WTC11 (cell line): ENCODE data around the gene KRT36. TPM values are rescaled to one million over a fixed set of nuclear protein-coding genes. Genes with fewer than 3 reads are reported as not detected.

ENCODE experiments used
- ATAC-seq: fragments of 200-7000 bp; cut with Tn5 transposase; 2 replicates; pipeline ENCODE4 v1.10.0; 2021; ENCODE audit warnings: mild to moderate bottlenecking, moderate library complexity
- CTCF ChIA-PET: fragments of 300-600 bp; sonication (Branson Sonifier 250); formaldehyde crosslinking; loops from one replicate; lab custom pipeline; 2021; ENCODE audit warnings: antibody characterized with exemption; lab: Charles Lee
- POLR2A ChIA-PET: fragments of 350-600 bp; sonication (Branson Sonifier 250); formaldehyde crosslinking; loops from one replicate; lab custom pipeline; 2021; ENCODE audit warnings: antibody characterized with exemption; lab: Charles Lee
- DNase-seq: peaks from one replicate; pipeline ENCODE4 v3.0.0; 2021; ENCODE audit warnings: low spot score
- H3K27ac Mint-ChIP-seq: 2 replicates; pipeline ENCODE4 v1.8.0; 2021; ENCODE audit warnings: mixed read lengths
- H3K27me3 Mint-ChIP-seq: 2 replicates; pipeline ENCODE4 v1.8.0; 2021; ENCODE audit warnings: low read depth, mild to moderate bottlenecking, moderate library complexity, mixed read lengths
- H3K36me3 Mint-ChIP-seq: 2 replicates; pipeline ENCODE4 v1.8.0; 2021; ENCODE audit warnings: mixed read lengths
- H3K4me1 Mint-ChIP-seq: 2 replicates; pipeline ENCODE4 v1.8.0; 2022; ENCODE audit warnings: mixed read lengths
- H3K4me3 Mint-ChIP-seq: 2 replicates; pipeline ENCODE4 v1.8.0; 2021; ENCODE audit warnings: mild to moderate bottlenecking, moderate library complexity, mixed read lengths
- H3K9me3 Mint-ChIP-seq: 2 replicates; pipeline ENCODE4 v1.8.0; 2021; ENCODE audit warnings: mixed read lengths
- CREB1 ChIP-seq: sonication (generic); formaldehyde crosslinking; IDR thresholded peaks from 2 replicates; pipeline ENCODE4 v1.8.0; 2023; ENCODE audit warnings: mild to moderate bottlenecking, missing genetic modification reagents
- FOXK1 ChIP-seq: sonication (generic); formaldehyde crosslinking; IDR thresholded peaks from 2 replicates; pipeline ENCODE4 v1.8.0; 2022; ENCODE audit warnings: mild to moderate bottlenecking, moderate library complexity, missing genetic modification reagents
- HMGXB4 ChIP-seq: sonication (generic); formaldehyde crosslinking; IDR thresholded peaks from 2 replicates; pipeline ENCODE4 v1.8.1; 2023; ENCODE audit warnings: mild to moderate bottlenecking, moderate library complexity, missing genetic modification reagents
- IRF1 ChIP-seq: sonication (generic); formaldehyde crosslinking; IDR thresholded peaks from 2 replicates; pipeline ENCODE4 v1.8.0; 2023; ENCODE audit warnings: missing genetic modification reagents
- NFATC4 ChIP-seq: fragments of 250-450 bp; sonication (Bioruptor Pico); IDR thresholded peaks from 2 replicates; pipeline ENCODE4 v1.9.0; 2021; ENCODE audit warnings: mild to moderate bottlenecking
- NR1H2 ChIP-seq: sonication (generic); formaldehyde crosslinking; IDR thresholded peaks from 2 replicates; pipeline ENCODE4 v1.9.0; 2021; ENCODE audit warnings: mild to moderate bottlenecking, moderate library complexity, missing genetic modification reagents
- SOX15 ChIP-seq: fragments of 250-450 bp; sonication (Bioruptor Pico); IDR thresholded peaks from 2 replicates; pipeline ENCODE4 v1.9.0; 2021; ENCODE audit warnings: mild to moderate bottlenecking
- TEAD1 ChIP-seq: sonication (generic); formaldehyde crosslinking; IDR thresholded peaks from 2 replicates; pipeline ENCODE4 v1.8.0; 2022; ENCODE audit warnings: mild to moderate bottlenecking, missing genetic modification reagents
- TEAD4 ChIP-seq: sonication (generic); formaldehyde crosslinking; IDR thresholded peaks from 2 replicates; pipeline ENCODE4 v1.8.0; 2022; ENCODE audit warnings: mild to moderate bottlenecking, missing genetic modification reagents
- ZBTB21 ChIP-seq: sonication (generic); formaldehyde crosslinking; IDR thresholded peaks from 2 replicates; pipeline ENCODE4 v1.8.1; 2023; ENCODE audit warnings: mild to moderate bottlenecking, missing genetic modification reagents, borderline replicate concordance
- ZNF219 ChIP-seq: sonication (generic); formaldehyde crosslinking; IDR thresholded peaks from 2 replicates; pipeline ENCODE4 v1.8.0; 2023; ENCODE audit warnings: missing genetic modification reagents, mild to moderate bottlenecking, borderline replicate concordance
- ZNF317 ChIP-seq: sonication (generic); formaldehyde crosslinking; IDR thresholded peaks from 2 replicates; pipeline ENCODE4 v1.8.1; 2023; ENCODE audit warnings: low read depth, mild to moderate bottlenecking, moderate library complexity, missing genetic modification reagents, borderline replicate concordance
- total RNA-seq: library from RNA; stranded (reverse); gene quantifications from 3 replicates; pipeline ENCODE4 v1.2.3, GENCODE V29; 2021
- TF ChIP-seq, protein P1 (sequence below): sonication (generic); formaldehyde crosslinking; conservative IDR thresholded peaks from 2 replicates; pipeline ENCODE4 v1.8.1; 2023; ENCODE audit warnings: mild to moderate bottlenecking, low read depth, missing genetic modification reagents, moderate library complexity
- TF ChIP-seq, protein P2 (sequence below): sonication (generic); formaldehyde crosslinking; IDR thresholded peaks from 2 replicates; pipeline ENCODE4 v1.8.1; 2022; ENCODE audit warnings: missing genetic modification reagents, borderline replicate concordance
- TF ChIP-seq, protein P3 (sequence below): sonication (generic); formaldehyde crosslinking; IDR thresholded peaks from 2 replicates; pipeline ENCODE4 v1.8.1; 2023; ENCODE audit warnings: mild to moderate bottlenecking, missing genetic modification reagents, moderate library complexity
- TF ChIP-seq, protein P4 (sequence below): fragments of 200-600 bp; IDR thresholded peaks from 2 replicates; pipeline ENCODE4 v1.8.0; 2022; ENCODE audit warnings: antibody characterized with exemption
- TF ChIP-seq, protein P5 (sequence below): fragments of 250-450 bp; sonication (Bioruptor Pico); conservative IDR thresholded peaks from 2 replicates; pipeline ENCODE4 v1.9.0; 2021; ENCODE audit warnings: mild to moderate bottlenecking

Gene KRT36
- total RNA-seq, 1 experiment from 2014 or later = not detected

GRCh38 chr17:41536741-41537613 is 47.3 kb upstream of the KRT36 start (continued):
- TF ChIP-seq, protein P1, sequence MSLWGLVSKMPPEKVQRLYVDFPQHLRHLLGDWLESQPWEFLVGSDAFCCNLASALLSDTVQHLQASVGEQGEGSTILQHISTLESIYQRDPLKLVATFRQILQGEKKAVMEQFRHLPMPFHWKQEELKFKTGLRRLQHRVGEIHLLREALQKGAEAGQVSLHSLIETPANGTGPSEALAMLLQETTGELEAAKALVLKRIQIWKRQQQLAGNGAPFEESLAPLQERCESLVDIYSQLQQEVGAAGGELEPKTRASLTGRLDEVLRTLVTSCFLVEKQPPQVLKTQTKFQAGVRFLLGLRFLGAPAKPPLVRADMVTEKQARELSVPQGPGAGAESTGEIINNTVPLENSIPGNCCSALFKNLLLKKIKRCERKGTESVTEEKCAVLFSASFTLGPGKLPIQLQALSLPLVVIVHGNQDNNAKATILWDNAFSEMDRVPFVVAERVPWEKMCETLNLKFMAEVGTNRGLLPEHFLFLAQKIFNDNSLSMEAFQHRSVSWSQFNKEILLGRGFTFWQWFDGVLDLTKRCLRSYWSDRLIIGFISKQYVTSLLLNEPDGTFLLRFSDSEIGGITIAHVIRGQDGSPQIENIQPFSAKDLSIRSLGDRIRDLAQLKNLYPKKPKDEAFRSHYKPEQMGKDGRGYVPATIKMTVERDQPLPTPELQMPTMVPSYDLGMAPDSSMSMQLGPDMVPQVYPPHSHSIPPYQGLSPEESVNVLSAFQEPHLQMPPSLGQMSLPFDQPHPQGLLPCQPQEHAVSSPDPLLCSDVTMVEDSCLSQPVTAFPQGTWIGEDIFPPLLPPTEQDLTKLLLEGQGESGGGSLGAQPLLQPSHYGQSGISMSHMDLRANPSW (CRISPR knock-in tag) = no peak
- TF ChIP-seq HMGXB4 (CRISPR knock-in tag) (no peak), NR1H2 (no peak)
- TF ChIP-seq, protein P2, sequence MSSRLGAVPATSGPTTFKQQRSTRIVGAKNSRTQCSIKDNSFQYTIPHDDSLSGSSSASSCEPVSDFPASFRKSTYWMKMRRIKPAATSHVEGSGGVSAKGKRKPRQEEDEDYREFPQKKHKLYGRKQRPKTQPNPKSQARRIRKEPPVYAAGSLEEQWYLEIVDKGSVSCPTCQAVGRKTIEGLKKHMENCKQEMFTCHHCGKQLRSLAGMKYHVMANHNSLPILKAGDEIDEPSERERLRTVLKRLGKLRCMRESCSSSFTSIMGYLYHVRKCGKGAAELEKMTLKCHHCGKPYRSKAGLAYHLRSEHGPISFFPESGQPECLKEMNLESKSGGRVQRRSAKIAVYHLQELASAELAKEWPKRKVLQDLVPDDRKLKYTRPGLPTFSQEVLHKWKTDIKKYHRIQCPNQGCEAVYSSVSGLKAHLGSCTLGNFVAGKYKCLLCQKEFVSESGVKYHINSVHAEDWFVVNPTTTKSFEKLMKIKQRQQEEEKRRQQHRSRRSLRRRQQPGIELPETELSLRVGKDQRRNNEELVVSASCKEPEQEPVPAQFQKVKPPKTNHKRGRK (CRISPR knock-in tag) = no peak

GRCh38 chr17:41535764-41536481 is 46.2 kb upstream of the KRT36 start:
- Mint-ChIP-seq H3K4me1 (peaks cover 48% of the 10 kb centered on the region), H3K27ac (no peak overlapping the region), H3K4me3 (no peak overlapping the region), H3K27me3 (peaks cover 1% of the 10 kb centered on the region; the same call in 1 of the 2 replicates), H3K36me3 (no peaks in the 10 kb centered on the region), H3K9me3 (no peaks in the 10 kb centered on the region)
- ATAC-seq (peak; percentile 7; the same call in 1 of the 2 replicates), DNase-seq (no peak)
- POLR2A ChIA-PET = no interaction called here
- CTCF ChIA-PET = interaction anchor here (0.8 to 7.4 kb wide), 8 partner anchors 9 to 130 kb away, joined by 3 to 122 read pairs (median 7); no protein-coding TSS in a partner anchor
- TF ChIP-seq FOXK1 (no peak), IRF1 (CRISPR knock-in tag) (no peak), SOX15 (CRISPR knock-in tag) (no peak), NR1H2 (no peak), TEAD4 (CRISPR knock-in tag) (no peak), TEAD1 (CRISPR knock-in tag) (no peak), NFATC4 (CRISPR knock-in tag) (no peak), CREB1 (CRISPR knock-in tag) (no peak), ZNF219 (CRISPR knock-in tag) (no peak), HMGXB4 (CRISPR knock-in tag) (no peak), ZNF317 (no peak), ZBTB21 (CRISPR knock-in tag) (no peak)
- TF ChIP-seq, protein P3, sequence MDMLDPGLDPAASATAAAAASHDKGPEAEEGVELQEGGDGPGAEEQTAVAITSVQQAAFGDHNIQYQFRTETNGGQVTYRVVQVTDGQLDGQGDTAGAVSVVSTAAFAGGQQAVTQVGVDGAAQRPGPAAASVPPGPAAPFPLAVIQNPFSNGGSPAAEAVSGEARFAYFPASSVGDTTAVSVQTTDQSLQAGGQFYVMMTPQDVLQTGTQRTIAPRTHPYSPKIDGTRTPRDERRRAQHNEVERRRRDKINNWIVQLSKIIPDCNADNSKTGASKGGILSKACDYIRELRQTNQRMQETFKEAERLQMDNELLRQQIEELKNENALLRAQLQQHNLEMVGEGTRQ (CRISPR knock-in tag) = no peak
- TF ChIP-seq, protein P4, sequence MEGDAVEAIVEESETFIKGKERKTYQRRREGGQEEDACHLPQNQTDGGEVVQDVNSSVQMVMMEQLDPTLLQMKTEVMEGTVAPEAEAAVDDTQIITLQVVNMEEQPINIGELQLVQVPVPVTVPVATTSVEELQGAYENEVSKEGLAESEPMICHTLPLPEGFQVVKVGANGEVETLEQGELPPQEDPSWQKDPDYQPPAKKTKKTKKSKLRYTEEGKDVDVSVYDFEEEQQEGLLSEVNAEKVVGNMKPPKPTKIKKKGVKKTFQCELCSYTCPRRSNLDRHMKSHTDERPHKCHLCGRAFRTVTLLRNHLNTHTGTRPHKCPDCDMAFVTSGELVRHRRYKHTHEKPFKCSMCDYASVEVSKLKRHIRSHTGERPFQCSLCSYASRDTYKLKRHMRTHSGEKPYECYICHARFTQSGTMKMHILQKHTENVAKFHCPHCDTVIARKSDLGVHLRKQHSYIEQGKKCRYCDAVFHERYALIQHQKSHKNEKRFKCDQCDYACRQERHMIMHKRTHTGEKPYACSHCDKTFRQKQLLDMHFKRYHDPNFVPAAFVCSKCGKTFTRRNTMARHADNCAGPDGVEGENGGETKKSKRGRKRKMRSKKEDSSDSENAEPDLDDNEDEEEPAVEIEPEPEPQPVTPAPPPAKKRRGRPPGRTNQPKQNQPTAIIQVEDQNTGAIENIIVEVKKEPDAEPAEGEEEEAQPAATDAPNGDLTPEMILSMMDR = no peak
- TF ChIP-seq, protein P5, sequence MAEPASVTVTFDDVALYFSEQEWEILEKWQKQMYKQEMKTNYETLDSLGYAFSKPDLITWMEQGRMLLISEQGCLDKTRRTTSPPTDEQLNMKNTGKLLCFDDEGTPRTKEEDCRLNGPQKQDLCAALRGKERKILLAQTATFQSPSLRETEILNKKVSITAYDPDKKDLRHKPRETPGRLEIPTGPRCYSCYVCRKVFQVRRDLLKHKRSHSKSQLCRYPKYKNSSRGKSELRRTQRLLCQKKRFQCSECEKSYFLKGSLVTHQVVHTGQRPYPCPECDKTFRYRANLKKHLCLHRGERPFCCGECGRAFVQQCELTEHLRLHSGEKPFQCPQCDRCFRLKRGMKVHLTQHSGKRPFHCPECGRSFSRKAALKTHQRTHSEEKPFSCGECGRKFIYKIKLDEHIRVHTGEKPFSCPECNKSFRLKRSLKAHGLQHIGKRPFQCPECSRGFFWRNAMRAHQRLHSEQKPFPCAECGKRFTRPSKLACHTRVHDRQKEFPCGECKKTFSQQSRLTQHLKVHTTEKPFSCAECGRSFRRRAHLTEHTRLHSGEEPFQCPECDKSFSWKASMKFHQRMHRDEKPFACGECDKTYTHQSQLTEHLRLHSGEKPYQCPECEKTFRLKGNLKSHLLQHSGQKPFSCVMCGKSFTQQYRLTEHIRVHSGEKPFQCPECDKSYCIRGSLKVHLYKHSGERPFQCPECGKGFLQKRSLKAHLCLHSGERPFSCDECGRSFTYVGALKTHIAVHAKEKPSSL (CRISPR knock-in tag) = no peak
